Mesendoderm (in vitro differentiated cells): ENCODE results near the gene TASP1.
"Not testable (repeated sequence)": the region's sequence is repeated elsewhere in the genome, so short reads cannot be mapped to it uniquely, and the experiment has no call there.

Source experiments
- DNase-seq: peaks from one replicate; pipeline ENCODE4 v3.0.0; 2013
- H2AK5ac ChIP-seq: 2 replicates; pipeline ENCODE4 v1.6.1; 2013; ENCODE audit warnings: low read length, inconsistent platforms
- H2BK120ac ChIP-seq: 2 replicates; pipeline ENCODE4 v1.6.1; 2013; ENCODE audit warnings: low read depth, mild to moderate bottlenecking, low read length, moderate library complexity, mixed read lengths
- H2BK15ac ChIP-seq: replicated peaks from 2 replicates; pipeline ENCODE4 v1.6.1; 2013; ENCODE audit warnings: low read depth, mild to moderate bottlenecking, moderate library complexity
- H2BK5ac ChIP-seq: 2 replicates; pipeline ENCODE4 v1.6.1; 2013; ENCODE audit warnings: low read length, inconsistent platforms
- H3K18ac ChIP-seq: 2 replicates; pipeline ENCODE4 v1.6.1; 2013; ENCODE audit warnings: mild to moderate bottlenecking, low read length, mixed read lengths
- H3K23ac ChIP-seq: one replicate; pipeline ENCODE4 v1.6.1; 2013; ENCODE audit warnings: low read length
- H3K27ac ChIP-seq: 2 replicates; pipeline ENCODE4 v1.5.1; 2013; ENCODE audit warnings: low read depth, mild to moderate bottlenecking, inconsistent platforms, low read length, moderate library complexity
- H3K27me3 ChIP-seq: 2 replicates; pipeline ENCODE4 v1.6.1; 2013; ENCODE audit warnings: low read length, control low read depth, mild to moderate bottlenecking, inconsistent platforms; ENCODE audit not compliant: insufficient read depth, poor library complexity
- H3K36me3 ChIP-seq: 2 replicates; pipeline ENCODE4 v1.6.1; 2013; ENCODE audit warnings: low read length, inconsistent platforms; ENCODE audit not compliant: control insufficient read depth, insufficient read depth
- H3K4ac ChIP-seq: one replicate; pipeline ENCODE4 v1.6.1; 2013; ENCODE audit warnings: low read depth, mild to moderate bottlenecking, low read length, moderate library complexity
- H3K4me1 ChIP-seq: 2 replicates; pipeline ENCODE4 v1.6.1; 2013; ENCODE audit warnings: low read depth, low read length, inconsistent platforms; ENCODE audit not compliant: control insufficient read depth
- H3K4me2 ChIP-seq: 2 replicates; pipeline ENCODE4 v1.6.1; 2013; ENCODE audit warnings: low read length
- H3K4me3 ChIP-seq: 2 replicates; pipeline ENCODE4 v1.5.1; 2013; ENCODE audit warnings: mild to moderate bottlenecking, low read length
- H3K56ac ChIP-seq: one replicate; pipeline ENCODE4 v1.6.1; 2013; ENCODE audit warnings: low read length
- H3K79me1 ChIP-seq: 2 replicates; pipeline ENCODE4 v1.6.1; 2013; ENCODE audit warnings: low read length, inconsistent platforms
- H3K79me2 ChIP-seq: 2 replicates; pipeline ENCODE4 v1.6.1; 2013; ENCODE audit warnings: mild to moderate bottlenecking, low read length; ENCODE audit not compliant: control insufficient read depth, insufficient read depth
- H3K9ac ChIP-seq: 2 replicates; pipeline ENCODE4 v1.6.1; 2013; ENCODE audit warnings: low read length, inconsistent platforms
- H4K5ac ChIP-seq: one replicate; pipeline ENCODE4 v1.6.1; 2013; ENCODE audit warnings: low read length
- H4K8ac ChIP-seq: one replicate; pipeline ENCODE4 v1.6.1; 2013; ENCODE audit warnings: low read depth, mild to moderate bottlenecking, control low read depth, low read length, moderate library complexity
- WGBS: extraction: QIAGEN DNeasy Blood & Tissue Kit; methylation state at CpG from one replicate; pipeline ENCODE4 v1.1.7; 2013; ENCODE audit warnings: low lambda C conversion rate, missing lambda C conversion rate; ENCODE audit not compliant: insufficient coverage; ENCODE audit errors: extremely low coverage; 5-methylcytosine and 5-hydroxymethylcytosine counted together

Gene TASP1

GRCh38 chr20:13363473-13363872 is 275.3 kb downstream of the TASP1 start:
- no peak overlapping the region for H3K4ac ChIP-seq
- H3K79me2 ChIP-seq, result no peaks in the 10 kb centered on the region

GRCh38 chr20:13362165-13362564 is 276.6 kb downstream of the TASP1 start:
- H3K23ac ChIP-seq, H2BK120ac ChIP-seq, H4K5ac ChIP-seq, H4K8ac ChIP-seq, H3K27ac ChIP-seq, H3K36me3 ChIP-seq, H3K4me2 ChIP-seq, H2BK5ac ChIP-seq, DNase-seq, H2BK15ac ChIP-seq, H3K27me3 ChIP-seq, H3K4me1 ChIP-seq, H3K56ac ChIP-seq, H3K4me3 ChIP-seq, H2AK5ac ChIP-seq, H3K9ac ChIP-seq, H3K18ac ChIP-seq, H3K79me1 ChIP-seq, H3K79me2 ChIP-seq, H3K4ac ChIP-seq: not testable (repeated sequence)
- WGBS, result no CpG with 5 or more reads among the region's 5 CpGs

More at GRCh38 chr20:13363473-13363872, 275.3 kb downstream of the TASP1 start:
- Histone ChIP-seq H2BK5ac (no peak overlapping the region), H3K56ac (no peak overlapping the region), H3K4me2 (no peak overlapping the region), H3K4me1 (no peaks in the 10 kb centered on the region), H3K9ac (no peak overlapping the region), H3K79me1 (no peaks in the 10 kb centered on the region), H2BK15ac (no peak overlapping the region), H3K36me3 (no peaks in the 10 kb centered on the region), H3K27ac (no peak overlapping the region), H3K4me3 (no peak overlapping the region), H3K27me3 (no peaks in the 10 kb centered on the region), H4K8ac (no peak overlapping the region), H3K18ac (no peak overlapping the region), H2AK5ac (no peak overlapping the region), H2BK120ac (no peak overlapping the region), H4K5ac (no peak overlapping the region), H3K23ac (no peak overlapping the region)
- no peak for DNase-seq

DNA sequence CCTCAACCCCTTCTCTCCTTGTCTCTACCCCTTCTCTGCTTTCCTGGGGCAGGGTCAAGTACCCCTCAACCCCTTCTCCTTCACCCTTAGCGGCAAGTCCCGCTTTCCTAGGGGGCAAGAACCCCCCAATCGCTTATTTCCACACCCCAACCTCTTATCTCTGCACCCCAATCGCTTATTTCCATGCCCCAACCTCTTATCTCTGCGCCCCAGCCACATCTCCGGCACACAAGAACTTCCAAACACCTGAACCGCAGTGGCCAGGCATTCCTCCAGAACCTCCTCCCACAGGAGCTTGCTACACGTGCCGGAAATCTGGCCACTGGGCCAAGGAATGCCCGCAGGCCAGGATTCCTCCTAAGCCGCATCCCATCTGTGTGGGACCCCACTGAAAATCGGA is 279.8 kb downstream of the TASP1 start:
- not testable (repeated sequence) for DNase-seq, H2BK5ac ChIP-seq, H3K4ac ChIP-seq, H4K8ac ChIP-seq, H3K23ac ChIP-seq, H3K27ac ChIP-seq, H3K9ac ChIP-seq, H3K27me3 ChIP-seq, H3K18ac ChIP-seq, H2AK5ac ChIP-seq, H3K79me1 ChIP-seq, H3K56ac ChIP-seq, H2BK15ac ChIP-seq, H3K79me2 ChIP-seq, H4K5ac ChIP-seq, H2BK120ac ChIP-seq, H3K36me3 ChIP-seq, H3K4me3 ChIP-seq, H3K4me2 ChIP-seq
- no CpG with 5 or more reads among the region's 12 CpGs for WGBS
- peaks cover 11% of the 10 kb centered on the region for H3K4me1 ChIP-seq

DNA sequence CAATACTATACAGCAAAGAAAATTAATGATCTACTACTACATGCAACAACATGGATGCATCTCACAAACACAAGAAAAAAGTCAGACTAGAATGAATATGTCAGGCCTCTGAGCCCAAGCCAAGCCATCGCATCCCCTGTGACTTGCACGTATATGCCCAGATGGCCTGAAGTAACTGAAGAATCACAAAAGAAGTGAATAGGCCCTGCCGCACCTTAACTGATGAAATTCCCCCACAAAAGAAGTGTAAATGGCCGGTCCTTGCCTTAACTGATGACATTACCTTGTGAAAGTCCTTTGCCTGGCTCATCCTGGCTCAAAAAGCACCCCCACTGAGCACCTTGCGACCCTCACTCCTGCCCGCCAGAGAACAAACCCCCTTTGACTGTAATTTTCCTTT is 280.9 kb downstream of the TASP1 start:
- not testable (repeated sequence) for H3K56ac ChIP-seq, H3K79me2 ChIP-seq, H2BK120ac ChIP-seq, H3K27ac ChIP-seq, H3K79me1 ChIP-seq, H3K4me2 ChIP-seq, H3K4me3 ChIP-seq, H3K36me3 ChIP-seq, H2BK5ac ChIP-seq, H4K8ac ChIP-seq, H2AK5ac ChIP-seq, H4K5ac ChIP-seq, H3K18ac ChIP-seq, H3K23ac ChIP-seq, H3K4ac ChIP-seq, DNase-seq, H3K9ac ChIP-seq, H2BK15ac ChIP-seq, H3K27me3 ChIP-seq
- H3K4me1 ChIP-seq, result peaks cover 11% of the 10 kb centered on the region
- no CpG with 5 or more reads among the region's 6 CpGs for WGBS

DNA sequence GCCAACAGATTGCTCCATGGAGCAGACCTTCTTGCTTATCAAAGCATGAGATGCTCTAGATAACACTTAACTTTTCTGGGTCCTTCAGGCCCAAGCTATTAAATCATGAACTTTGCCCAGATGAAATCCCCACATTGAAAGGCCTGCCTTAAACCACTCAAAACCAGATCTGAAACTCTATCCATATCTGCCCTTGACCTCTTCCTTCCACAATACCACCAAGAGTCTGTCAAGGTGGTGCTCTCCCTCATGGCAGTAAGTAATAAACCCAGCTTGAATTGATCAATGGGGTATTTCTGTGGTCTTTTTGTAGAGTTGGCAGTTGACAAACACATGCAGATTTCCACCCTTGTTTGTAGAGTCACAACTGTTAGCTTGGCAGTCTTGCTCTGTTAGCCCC is 282.1 kb downstream of the TASP1 start:
- Histone ChIP-seq H3K18ac (peak overlapping the region; percentile 65), H3K4me3 (no peak overlapping the region), H3K36me3 (no peaks in the 10 kb centered on the region), H2BK5ac (peak overlapping the region; percentile 80), H4K8ac (no peak overlapping the region), H3K4ac (peak overlapping the region; percentile 55), H3K9ac (no peak overlapping the region), H4K5ac (no peak overlapping the region), H3K4me1 (peaks cover 11% of the 10 kb centered on the region), H2AK5ac (no peak overlapping the region), H3K79me2 (no peaks in the 10 kb centered on the region), H3K79me1 (no peaks in the 10 kb centered on the region), H2BK15ac (no peak overlapping the region), H3K27me3 (no peaks in the 10 kb centered on the region), H2BK120ac (peak overlapping the region; percentile 67), H3K4me2 (no peak overlapping the region), H3K27ac (peak overlapping the region; percentile 12), H3K23ac (no peak overlapping the region), H3K56ac (peak overlapping the region; percentile 62)
- peak; percentile 47 for DNase-seq

DNA sequence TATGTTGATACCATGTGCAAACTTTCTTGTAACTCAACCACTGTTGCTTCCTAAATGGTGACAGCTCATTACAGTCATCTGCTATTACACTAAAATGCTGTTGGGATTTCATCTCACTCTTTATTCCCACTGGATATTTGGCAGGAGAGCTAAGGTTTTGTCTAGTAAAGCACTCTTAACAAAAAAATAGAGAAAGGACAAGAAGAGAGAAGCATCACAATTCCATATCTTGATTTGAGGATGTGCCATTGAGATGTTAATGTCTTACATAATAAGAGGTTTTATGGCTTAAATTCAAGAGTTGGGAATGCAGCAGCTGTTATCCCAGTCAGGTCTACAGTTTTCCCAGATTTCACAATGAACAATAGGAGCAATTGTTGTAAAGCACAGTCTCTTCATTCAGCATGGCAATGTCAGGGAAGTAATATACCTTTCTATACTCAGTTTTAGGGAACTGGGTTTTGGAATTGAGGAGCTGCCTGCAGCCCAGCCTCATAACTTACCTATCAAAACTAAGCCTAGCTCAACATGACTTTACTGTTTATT is 282.7 kb downstream of the TASP1 start:
- Histone ChIP-seq H3K36me3 (no peaks in the 10 kb centered on the region), H3K4me2 (no peak overlapping the region), H3K56ac (no peak overlapping the region), H3K4me1 (peaks cover 11% of the 10 kb centered on the region), H3K27ac (no peak overlapping the region), H3K79me1 (no peaks in the 10 kb centered on the region), H3K9ac (no peak overlapping the region), H2AK5ac (no peak overlapping the region), H3K4me3 (no peak overlapping the region), H4K5ac (no peak overlapping the region), H3K18ac (peak overlapping the region; percentile 87), H2BK5ac (peak overlapping the region; percentile 80), H3K4ac (no peak overlapping the region), H3K23ac (no peak overlapping the region), H3K79me2 (no peaks in the 10 kb centered on the region), H3K27me3 (no peaks in the 10 kb centered on the region), H2BK120ac (peak overlapping the region; percentile 67), H2BK15ac (peak overlapping the region; percentile 45), H4K8ac (no peak overlapping the region)
- DNase-seq, result no peak
